Bronchial epithelial cell (primary cell): ENCODE measurements around the gene SLC27A5. TPM values are rescaled to one million over a fixed set of nuclear protein-coding genes. Genes with fewer than 3 reads are reported as not detected.
"Not testable (repeated sequence)": the region's sequence is repeated elsewhere in the genome, so short reads cannot be mapped to it uniquely, and the experiment has no call there.

Experiments used
- DNase-seq: peaks from one replicate; pipeline ENCODE4 v3.0.0-alpha.2; 2010; ENCODE audit warnings: low read depth
- FAIRE-seq: peaks from 2 replicates; lab custom pipeline; 2011; peaks lifted over from hg19 to GRCh38; lab: Jason Lieb, UNC
- H3K27me3 ChIP-seq: 2 replicates; pipeline ENCODE4 v1.5.1; 2011; ENCODE audit warnings: low read length; ENCODE audit not compliant: control insufficient read depth, insufficient read depth
- H3K36me3 ChIP-seq: 2 replicates; pipeline ENCODE4 v1.5.1; 2011; ENCODE audit warnings: low read length; ENCODE audit not compliant: control insufficient read depth, insufficient read depth
- H3K4me3 ChIP-seq: 2 replicates; pipeline ENCODE4 v1.5.1; 2011; ENCODE audit warnings: mild to moderate bottlenecking, low read depth, low read length, control low read depth
- total RNA-seq: library from RNA; depleted of rRNA; stranded (reverse); fragments of >200 nt; gene quantifications from 2 replicates; pipeline ENCODE4 v1.2.1, GENCODE V29; 2014
- TF ChIP-seq, protein P1 (sequence below): IDR thresholded peaks from 2 replicates; pipeline ENCODE4 v1.5.1; 2011; ENCODE audit warnings: mild to moderate bottlenecking, moderate library complexity, low read length, control low read depth, inconsistent platforms; ENCODE audit not compliant: insufficient read depth, severe bottlenecking

SLC27A5 gene
- total RNA-seq, 1 donor from 2014 or later, result 11.1 TPM

DNA sequence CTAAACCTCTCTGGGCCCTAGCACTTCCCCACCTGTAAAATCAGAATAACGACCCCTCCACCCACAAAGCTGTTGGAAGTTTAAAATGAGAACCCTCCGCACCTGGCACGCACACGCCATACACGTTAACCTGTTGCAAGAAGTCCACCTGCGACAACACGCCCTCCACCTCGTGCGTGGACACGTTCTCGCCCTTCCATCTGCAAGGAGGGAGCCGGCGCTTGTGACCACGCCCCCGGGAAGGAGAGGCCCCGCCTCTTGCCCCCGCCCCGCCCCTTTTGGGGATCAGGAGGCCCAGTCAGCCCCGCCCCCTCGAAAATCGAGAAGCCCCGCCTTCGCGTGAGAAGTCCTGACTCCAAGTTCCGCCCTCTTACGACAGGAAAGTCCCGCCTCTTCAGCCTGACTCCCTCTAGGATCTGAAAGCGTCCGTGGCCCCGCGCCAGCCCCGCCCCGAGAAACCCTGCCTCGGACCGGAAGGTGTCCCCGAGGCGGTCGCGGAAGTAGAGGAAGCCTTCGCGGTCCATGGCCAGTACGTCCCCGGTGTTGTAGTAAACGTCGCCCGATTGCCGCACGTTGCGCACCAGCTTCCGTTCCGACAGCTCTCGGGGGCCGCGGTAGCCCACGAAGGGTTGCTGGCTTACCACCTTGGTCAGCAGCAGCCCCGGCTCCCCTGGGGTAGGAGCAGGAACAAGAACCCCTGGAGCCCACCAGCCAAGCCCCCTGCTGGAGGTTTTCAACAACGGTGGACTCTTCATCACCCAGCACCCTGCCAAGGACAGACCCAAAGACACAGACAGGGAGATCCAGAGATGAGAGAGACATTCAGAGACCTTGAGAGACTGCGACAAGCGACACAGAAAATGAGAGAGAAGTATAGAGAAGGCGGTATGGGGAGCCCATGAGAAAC is 12.5 kb downstream of the SLC27A5 start:
- H3K4me3 ChIP-seq, result peak overlapping the region; percentile 57
- TF ChIP-seq, protein P1, sequence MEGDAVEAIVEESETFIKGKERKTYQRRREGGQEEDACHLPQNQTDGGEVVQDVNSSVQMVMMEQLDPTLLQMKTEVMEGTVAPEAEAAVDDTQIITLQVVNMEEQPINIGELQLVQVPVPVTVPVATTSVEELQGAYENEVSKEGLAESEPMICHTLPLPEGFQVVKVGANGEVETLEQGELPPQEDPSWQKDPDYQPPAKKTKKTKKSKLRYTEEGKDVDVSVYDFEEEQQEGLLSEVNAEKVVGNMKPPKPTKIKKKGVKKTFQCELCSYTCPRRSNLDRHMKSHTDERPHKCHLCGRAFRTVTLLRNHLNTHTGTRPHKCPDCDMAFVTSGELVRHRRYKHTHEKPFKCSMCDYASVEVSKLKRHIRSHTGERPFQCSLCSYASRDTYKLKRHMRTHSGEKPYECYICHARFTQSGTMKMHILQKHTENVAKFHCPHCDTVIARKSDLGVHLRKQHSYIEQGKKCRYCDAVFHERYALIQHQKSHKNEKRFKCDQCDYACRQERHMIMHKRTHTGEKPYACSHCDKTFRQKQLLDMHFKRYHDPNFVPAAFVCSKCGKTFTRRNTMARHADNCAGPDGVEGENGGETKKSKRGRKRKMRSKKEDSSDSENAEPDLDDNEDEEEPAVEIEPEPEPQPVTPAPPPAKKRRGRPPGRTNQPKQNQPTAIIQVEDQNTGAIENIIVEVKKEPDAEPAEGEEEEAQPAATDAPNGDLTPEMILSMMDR, result peak; percentile 47
- H3K36me3 ChIP-seq, result no peaks in the 10 kb centered on the region
- DNase-seq (peak; percentile 94), FAIRE-seq (no peak)
- no peaks in the 10 kb centered on the region for H3K27me3 ChIP-seq

DNA sequence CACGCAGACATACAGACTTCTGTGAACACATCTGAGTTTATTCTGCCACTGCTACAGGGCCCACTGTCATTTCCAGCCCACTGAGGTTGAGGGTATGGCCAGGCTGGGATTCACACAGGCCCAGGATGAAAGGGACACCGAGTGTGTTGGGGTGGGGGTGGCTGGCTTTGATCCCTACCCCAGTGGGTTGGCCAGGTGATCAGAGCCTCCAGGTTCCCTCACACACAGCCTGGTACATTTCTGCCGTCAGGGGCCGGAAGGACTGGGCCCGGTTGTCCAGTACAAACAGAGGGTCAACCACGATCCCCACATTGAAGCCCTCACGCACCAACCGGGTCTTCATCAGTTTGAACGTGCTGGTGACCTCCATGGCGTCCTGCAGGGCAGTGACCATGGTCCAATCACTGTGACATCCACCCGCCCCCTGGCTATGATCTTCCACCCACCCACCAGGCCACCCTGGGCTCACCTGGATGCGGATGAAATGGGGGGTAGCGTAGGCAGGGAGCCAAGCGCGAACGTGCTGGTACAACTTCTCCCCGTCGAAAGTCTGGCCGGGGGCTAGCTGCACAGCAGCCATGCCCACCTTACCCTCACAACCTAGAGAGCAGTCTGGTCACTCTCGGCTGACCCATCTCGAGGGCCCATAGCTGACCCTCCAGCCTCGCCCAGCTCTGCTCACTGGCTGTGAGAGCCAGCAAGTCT is 13.3 kb downstream of the SLC27A5 start:
- FAIRE-seq, result no peak
- no peaks in the 10 kb centered on the region for H3K36me3 ChIP-seq
- no peaks in the 10 kb centered on the region for H3K27me3 ChIP-seq

DNA sequence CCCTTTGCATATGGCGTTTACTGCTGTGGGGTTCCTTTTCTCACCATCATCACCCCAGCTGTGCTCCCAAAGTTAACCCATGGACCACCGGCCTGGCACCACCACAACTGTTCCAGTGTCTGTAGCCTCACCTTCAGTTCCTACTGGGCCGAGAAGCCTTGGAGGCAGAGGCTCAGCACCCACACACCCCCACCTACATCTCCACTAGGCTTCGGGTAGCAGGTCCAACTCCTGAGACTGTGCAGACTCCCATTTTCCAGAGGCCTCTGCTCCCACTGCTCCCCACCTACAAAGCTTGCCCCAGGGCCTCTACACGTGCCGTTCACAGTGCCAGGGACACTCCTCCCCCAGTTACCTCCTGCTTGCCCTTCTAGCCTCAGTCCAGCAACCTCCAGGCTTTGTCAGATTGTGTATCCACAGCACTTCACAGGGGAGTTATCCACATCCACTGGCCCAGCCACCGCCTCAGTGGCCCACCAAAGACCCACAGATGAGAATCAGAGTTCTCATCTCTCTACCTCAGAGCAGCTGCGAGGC is 14.1 kb downstream of the SLC27A5 start:
- FAIRE-seq (no peak), DNase-seq (no peak)
- no peaks in the 10 kb centered on the region for H3K36me3 ChIP-seq
- H3K4me3 ChIP-seq, result no peak overlapping the region
- TF ChIP-seq, protein P1, result no peak
- H3K27me3 ChIP-seq, result no peaks in the 10 kb centered on the region

More for the DNA sequence above, 13.3 kb downstream of the SLC27A5 start:
- no peak for DNase-seq
- H3K4me3 ChIP-seq, result peak overlapping the region; percentile 35
- TF ChIP-seq, protein P1, result no peak

DNA sequence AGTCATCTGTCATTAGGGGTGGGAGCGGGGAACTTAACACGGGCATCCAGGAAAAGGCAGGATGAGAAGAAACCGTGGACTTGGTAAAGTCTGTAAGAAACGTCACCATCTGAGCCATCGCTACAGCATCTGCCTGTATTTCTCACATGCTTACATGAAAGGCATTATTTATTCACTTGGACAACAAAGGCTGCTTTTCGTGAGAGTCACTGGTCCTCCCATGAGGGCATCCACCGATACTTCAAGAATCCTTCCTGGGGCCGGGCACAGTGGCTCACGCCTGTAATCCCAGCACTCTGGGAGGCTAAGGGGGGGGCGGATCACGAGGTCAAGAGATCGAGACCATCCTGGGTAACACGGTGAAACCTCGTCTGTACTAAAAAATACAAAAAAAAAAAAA is 19.5 kb downstream of the SLC27A5 start:
- FAIRE-seq (no peak), DNase-seq (no peak)
- TF ChIP-seq, protein P1, result no peak
- H3K36me3 ChIP-seq, result no peaks in the 10 kb centered on the region
- no peak overlapping the region for H3K4me3 ChIP-seq
- no peaks in the 10 kb centered on the region for H3K27me3 ChIP-seq

DNA sequence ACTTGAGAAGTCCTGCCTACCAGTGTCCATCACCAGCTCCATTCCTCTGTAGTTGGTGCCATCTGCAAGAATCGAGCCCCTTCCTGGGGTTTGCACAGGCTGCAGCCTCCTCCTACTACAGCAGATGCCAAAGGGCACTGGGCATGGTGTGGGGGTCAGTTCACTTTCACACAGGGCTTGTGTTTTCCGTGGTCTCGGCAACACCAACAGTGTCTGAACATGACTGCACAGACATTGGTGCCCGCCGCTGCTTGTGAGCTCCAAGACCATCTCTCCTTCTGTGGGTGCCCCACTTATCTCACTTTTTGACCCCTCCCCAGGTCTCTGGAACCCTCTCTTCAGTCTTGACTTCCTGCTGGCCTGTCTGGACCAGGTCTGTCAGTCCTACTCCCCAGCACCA is 20.4 kb downstream of the SLC27A5 start:
- no peak overlapping the region for H3K4me3 ChIP-seq
- DNase-seq, result no peak
- TF ChIP-seq, protein P1, result no peak
- no peaks in the 10 kb centered on the region for H3K36me3 ChIP-seq
- FAIRE-seq, result no peak
- no peaks in the 10 kb centered on the region for H3K27me3 ChIP-seq

DNA sequence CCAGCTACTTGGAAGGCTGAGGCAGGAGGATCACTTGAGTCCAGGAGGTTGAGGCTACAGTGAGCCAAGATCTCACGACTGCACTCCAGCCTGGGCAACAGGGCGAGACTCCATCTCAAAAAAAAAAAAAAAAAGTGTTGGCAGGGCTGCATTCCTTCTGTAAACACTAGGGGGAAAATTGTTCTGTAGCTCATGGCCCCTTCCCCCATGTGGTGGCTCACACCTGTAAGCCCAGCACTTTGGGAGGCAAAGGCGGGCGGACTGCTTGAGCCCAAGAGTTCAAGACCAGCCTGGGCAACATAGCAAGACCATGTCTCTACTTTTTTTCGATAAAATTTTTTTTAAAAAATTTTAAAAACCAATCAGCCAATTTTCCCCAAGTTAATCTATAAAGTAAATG is 27.4 kb downstream of the SLC27A5 start:
- not testable (repeated sequence) for FAIRE-seq, H3K4me3 ChIP-seq, H3K27me3 ChIP-seq, H3K36me3 ChIP-seq, DNase-seq
